GM12801 (cell line): Measurements from ENCODE around the gene DPT.

ENCODE experiments used
- CTCF ChIP-seq: IDR thresholded peaks from one replicate; pipeline ENCODE4 v1.5.1; 2011; ENCODE audit warnings: control low read depth; ENCODE audit not compliant: insufficient read length; ENCODE audit errors: extremely low read depth

Gene DPT

DNA sequence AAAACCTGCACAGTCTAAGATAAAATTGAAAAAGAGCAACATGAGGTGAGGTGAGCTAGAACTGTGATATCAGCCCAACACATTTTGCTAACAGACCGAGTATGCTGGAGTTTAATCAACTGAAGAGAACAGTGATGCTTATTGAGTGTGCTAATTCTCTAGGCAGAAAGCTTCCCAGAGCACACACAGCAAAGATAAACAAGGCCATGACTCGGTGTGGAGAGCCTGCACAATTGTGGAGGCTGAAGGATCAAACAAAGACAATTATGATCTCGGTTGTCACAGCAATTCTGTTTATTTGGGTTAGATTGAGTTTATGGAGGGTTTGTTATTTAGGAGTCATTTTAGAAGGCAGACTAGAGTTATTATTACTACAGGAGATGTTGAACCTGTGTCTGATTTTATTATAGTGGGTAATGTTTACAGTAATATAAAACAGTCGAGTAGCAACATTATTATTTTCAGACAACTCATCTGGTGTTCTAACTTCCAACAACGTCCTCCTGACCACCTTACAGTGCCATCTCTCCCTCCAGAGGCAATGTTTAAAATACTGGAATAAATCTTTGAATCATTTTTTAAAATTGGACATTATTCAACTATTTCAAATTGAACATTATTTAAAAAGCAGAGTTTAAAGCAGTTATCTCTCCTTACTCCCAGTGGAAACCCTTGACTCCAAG is 40.2 kb downstream of the DPT start:
- TF ChIP-seq CTCF = no peak

DNA sequence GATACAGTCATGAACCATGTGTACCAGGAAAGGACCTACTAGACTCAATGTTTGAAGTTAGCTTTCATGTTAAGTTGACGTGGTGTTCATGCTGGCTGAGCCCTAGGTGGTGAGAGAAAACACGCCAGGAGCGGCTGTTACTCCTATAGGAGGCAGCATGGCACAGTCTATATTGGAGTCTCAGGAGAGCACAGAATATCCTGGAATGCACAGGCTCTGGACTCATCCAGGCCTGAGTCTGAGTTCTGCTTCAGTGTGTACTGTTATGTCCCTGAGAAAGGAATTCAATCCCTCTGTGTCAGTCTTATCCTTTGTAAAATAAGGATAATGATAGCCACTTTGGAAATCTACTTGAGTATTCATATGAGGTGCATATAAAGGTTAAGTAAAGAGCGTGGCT is 41.2 kb downstream of the DPT start:
- no peak for TF ChIP-seq CTCF

DNA sequence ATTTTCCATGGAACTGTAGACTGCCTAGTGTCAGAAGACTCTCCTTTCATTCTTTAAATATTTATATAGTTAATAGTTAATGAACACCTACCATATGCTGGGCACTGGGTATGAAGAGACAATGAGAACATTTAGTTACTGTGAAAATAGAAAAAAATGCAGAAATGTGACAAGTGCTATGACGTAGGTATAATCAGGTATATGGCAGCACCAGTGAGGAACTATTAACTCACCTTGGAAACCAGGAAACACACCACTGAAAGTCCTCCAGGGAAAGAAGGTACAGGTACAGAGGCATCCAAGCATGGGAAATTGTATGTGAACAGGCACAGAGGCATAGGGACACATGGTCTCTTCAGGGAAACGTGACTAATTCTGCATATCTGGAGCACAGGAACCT is 42.3 kb downstream of the DPT start:
- TF ChIP-seq CTCF = no peak

DNA sequence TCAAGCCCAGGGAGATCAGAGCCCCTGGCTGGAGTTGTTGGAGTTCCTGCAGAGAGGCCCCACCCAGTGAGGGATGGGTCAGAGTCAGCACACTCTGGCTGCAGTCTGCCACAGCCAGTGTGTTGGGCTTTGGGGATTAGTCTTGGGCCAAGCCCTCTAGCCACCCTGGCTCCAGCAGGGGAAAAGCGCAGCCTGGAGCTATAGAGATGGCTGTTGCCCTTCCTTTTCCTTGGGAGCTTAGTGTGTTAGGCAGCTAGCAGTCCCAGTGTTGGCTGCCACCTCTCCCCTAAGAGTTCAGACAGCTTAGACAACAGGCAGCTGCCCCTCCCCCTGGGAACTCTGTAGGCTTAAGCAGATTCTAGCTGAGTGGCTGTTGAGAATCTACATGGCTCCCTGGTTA is 45.1 kb downstream of the DPT start:
- TF ChIP-seq CTCF = no peak

DNA sequence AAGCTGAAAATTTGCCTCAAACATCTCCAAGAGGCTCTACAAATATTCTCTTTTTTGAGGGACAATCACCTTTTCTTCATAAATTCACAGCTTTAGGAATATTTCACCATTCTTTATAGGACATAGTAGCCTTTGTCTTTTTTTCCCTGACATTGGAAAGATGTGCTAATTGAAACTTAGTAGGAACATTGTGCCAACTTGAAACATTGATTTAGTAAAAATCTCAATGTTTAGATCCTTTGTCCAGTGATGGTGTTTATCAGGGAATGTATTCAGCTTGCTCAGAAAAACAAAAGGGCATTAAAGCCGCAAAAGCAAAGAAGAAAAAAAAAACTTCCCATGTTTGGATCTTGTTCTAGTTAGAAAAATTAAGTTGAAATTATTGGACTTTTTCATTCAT is 52.1 kb downstream of the DPT start:
- TF ChIP-seq CTCF = no peak

- TF ChIP-seq CTCF = no peak
Observed at GRCh38 chr1:168676029-168676812, 52.8 kb downstream of the DPT start.

DNA sequence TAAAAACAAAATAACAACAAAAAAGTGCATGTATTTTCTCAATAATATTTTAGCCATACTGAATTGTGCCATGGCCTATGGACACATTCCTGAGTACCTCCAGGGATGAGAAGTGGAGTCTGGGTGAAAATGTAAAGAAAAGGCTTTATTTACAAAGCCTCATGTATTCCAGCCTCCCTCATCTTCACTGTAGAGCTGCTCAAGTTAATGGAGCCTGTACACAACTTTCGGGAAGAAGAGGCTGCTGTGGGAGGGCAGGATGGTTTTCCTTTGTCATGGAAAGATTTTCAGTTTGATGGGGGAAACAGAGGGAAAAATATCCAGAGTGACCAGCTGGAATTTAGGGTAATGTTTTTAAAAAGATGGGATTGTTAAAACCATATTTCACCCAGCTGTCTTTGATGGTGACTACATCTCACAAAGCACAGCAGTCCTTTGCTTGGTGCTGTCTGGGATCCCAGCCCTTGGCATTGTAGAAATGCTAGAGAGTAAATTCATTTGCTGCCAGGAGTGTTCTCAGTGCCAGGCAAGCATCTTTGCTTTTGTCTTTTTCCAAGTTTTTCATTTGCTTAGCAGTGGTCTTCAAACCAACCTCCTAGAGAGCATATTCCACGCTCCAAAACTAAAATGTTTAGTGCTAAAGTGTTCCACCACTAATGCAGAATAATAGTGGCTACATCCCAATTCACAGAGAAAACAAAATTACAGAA is 54.9 kb downstream of the DPT start:
- no peak for TF ChIP-seq CTCF
